H1 (cell line): ENCODE results near the gene KRT84.

Source experiments
- CHD2 ChIP-seq: IDR thresholded peaks from 2 replicates; pipeline ENCODE4 v1.6.1; 2012; ENCODE audit warnings: low read length, improper control_type of control experiment
- RXRA ChIP-seq: IDR thresholded peaks from 2 replicates; pipeline ENCODE4 v1.6.1; 2011; ENCODE audit warnings: low read depth, mild to moderate bottlenecking, low read length, moderate library complexity; ENCODE audit not compliant: insufficient read depth

- no peak for TF ChIP-seq CHD2
- TF ChIP-seq RXRA, result no peak
Observed at GRCh38 chr12:52342781-52343490, 42.5 kb downstream of the KRT84 start.
